Measurements from ENCODE around the gene BMP2.

GRCh38 chr20:6730672-6731328 is 36.7 kb upstream of the BMP2 start:
- TF ChIP-seq CTCF (IDR thresholded peaks at IDR 0.05), result no peak
- TF ChIP-seq POLR2AphosphoS5 (IDR thresholded peaks at IDR 0.05), result no peak
- no peak for TF ChIP-seq POLR2A (IDR thresholded peaks at IDR 0.05)

Measured in transverse colon (tissue), 4 donors.